Loucy (cell line): Measurements from ENCODE around the gene ELAVL1.

Source experiments
- H2AFZ ChIP-seq: fragments of 200-600 bp; sonication (generic); 2 replicates; pipeline ENCODE4 v1.6.0; 2016; ENCODE audit warnings: antibody characterized with exemption, mild to moderate bottlenecking, low read length, moderate library complexity
- H3F3A ChIP-seq: fragments of 200-600 bp; 2 replicates; pipeline ENCODE4 v1.6.0; 2016; ENCODE audit warnings: antibody characterized with exemption, low read depth, mild to moderate bottlenecking
- H3K27me3 ChIP-seq: fragments of 200-600 bp; sonication (generic); 2 replicates; pipeline ENCODE4 v1.6.1; 2014; ENCODE audit warnings: low read length, mild to moderate bottlenecking; ENCODE audit not compliant: insufficient read depth, poor library complexity, severe bottlenecking
- H3K36me3 ChIP-seq: fragments of 200-600 bp; sonication (generic); 2 replicates; pipeline ENCODE4 v1.6.1; 2016; ENCODE audit warnings: low read length; ENCODE audit not compliant: insufficient read depth
- H3K4me1 ChIP-seq: fragments of 200-600 bp; sonication (generic); 2 replicates; pipeline ENCODE4 v1.5.1; 2014; ENCODE audit warnings: low read length, mild to moderate bottlenecking; ENCODE audit not compliant: insufficient read depth, poor library complexity, severe bottlenecking
- H3K4me2 ChIP-seq: fragments of 200-600 bp; sonication (generic); 2 replicates; pipeline ENCODE4 v1.6.0; 2014; ENCODE audit warnings: antibody characterized with exemption, low read length, low read depth, mild to moderate bottlenecking; ENCODE audit not compliant: poor library complexity, severe bottlenecking
- H3K4me3 ChIP-seq: fragments of 200-600 bp; sonication (generic); 2 replicates; pipeline ENCODE4 v1.5.1; 2014; ENCODE audit warnings: low read length, mild to moderate bottlenecking, mixed read lengths; ENCODE audit not compliant: poor library complexity, severe bottlenecking
- H3K79me2 ChIP-seq: fragments of 200-600 bp; sonication (generic); 2 replicates; pipeline ENCODE4 v1.6.1; 2014; ENCODE audit warnings: low read length; ENCODE audit not compliant: insufficient read depth
- H3K9ac ChIP-seq: fragments of 200-600 bp; sonication (generic); 2 replicates; pipeline ENCODE4 v1.6.0; 2014; ENCODE audit warnings: mild to moderate bottlenecking, low read depth, low read length, moderate library complexity; ENCODE audit not compliant: poor library complexity, severe bottlenecking
- H3K9me2 ChIP-seq: fragments of 200-600 bp; sonication (generic); replicated peaks from 2 replicates; pipeline ENCODE4 v1.6.1; 2016; ENCODE audit warnings: low read depth, low read length, mixed read lengths
- H3K9me3 ChIP-seq: fragments of 200-600 bp; sonication (generic); 2 replicates; pipeline ENCODE4 v1.6.1; 2014; ENCODE audit warnings: mild to moderate bottlenecking, antibody characterized with exemption, low read length, low read depth; ENCODE audit not compliant: insufficient read depth
- H4K20me1 ChIP-seq: fragments of 200-600 bp; sonication (generic); 2 replicates; pipeline ENCODE4 v1.6.0; 2014; ENCODE audit warnings: antibody characterized with exemption, low read length, mild to moderate bottlenecking; ENCODE audit not compliant: insufficient read depth, poor library complexity, severe bottlenecking
- EZH2phosphoT487 ChIP-seq: fragments of 200-600 bp; IDR thresholded peaks from 2 replicates; pipeline ENCODE4 v1.6.1; 2018; ENCODE audit warnings: antibody characterized with exemption, mild to moderate bottlenecking, moderate library complexity, borderline replicate concordance
- TF ChIP-seq, protein P1 (sequence below): fragments of 200-600 bp; sonication (generic); conservative IDR thresholded peaks from 2 replicates; pipeline ENCODE4 v1.5.1; 2014; ENCODE audit warnings: mild to moderate bottlenecking, antibody characterized with exemption, low read length

Gene ELAVL1

DNA sequence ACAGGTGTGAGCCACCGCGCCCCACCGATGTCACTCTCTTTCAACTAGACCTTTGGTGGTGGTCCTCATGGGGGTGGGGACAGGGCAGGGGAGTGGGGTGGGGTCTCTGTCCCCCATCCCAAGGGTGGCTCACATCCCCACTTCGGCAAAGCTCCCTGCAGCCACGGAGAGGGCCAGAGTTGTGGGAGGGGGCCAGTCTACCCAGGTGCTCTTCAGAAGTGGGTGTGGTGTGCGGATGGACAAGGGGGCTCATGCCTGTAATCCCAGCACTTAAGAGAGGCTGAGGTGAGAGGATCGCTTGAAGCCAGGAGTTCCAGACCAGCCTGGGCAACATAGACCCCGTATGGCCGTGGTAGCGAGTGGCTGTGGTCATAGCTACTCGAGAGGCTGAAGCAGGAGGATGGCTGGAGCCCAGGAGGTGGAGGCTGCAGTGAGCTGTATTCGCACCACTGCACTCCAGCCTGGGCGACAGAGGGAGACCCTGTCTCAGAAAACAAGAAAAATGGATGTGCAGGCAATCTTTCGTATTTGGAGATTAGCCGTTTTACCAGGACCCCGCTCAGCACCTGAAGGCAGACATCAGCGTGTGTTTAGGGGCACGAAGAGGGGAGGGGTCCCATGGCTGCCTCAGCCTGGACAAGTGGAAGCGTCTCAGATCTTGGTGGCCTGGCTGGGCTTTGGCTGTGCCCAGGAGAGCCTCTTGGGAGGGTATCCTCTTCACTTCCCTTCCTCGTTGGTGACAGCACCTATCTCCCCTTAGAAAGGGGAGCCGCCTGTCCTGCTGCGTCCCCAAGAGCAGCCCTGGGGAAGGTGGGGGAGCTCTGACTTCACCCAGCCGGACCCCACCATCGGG, 90.0 kb downstream of the ELAVL1 start:
- Histone ChIP-seq H4K20me1 (no peaks in the 10 kb centered on the region), H3K9me3 (no peaks in the 10 kb centered on the region), H2AFZ (no peak overlapping the region), H3K4me2 (no peak overlapping the region), H3K4me3 (no peak overlapping the region), H3K9ac (no peak overlapping the region), H3F3A (no peaks in the 10 kb centered on the region), H3K79me2 (no peaks in the 10 kb centered on the region), H3K4me1 (peaks cover 5% of the 10 kb centered on the region), H3K36me3 (peaks cover 20% of the 10 kb centered on the region; the same call in 1 of the 2 replicates), H3K9me2 (no peaks in the 10 kb centered on the region), H3K27me3 (no peaks in the 10 kb centered on the region)
- TF ChIP-seq, protein P1, sequence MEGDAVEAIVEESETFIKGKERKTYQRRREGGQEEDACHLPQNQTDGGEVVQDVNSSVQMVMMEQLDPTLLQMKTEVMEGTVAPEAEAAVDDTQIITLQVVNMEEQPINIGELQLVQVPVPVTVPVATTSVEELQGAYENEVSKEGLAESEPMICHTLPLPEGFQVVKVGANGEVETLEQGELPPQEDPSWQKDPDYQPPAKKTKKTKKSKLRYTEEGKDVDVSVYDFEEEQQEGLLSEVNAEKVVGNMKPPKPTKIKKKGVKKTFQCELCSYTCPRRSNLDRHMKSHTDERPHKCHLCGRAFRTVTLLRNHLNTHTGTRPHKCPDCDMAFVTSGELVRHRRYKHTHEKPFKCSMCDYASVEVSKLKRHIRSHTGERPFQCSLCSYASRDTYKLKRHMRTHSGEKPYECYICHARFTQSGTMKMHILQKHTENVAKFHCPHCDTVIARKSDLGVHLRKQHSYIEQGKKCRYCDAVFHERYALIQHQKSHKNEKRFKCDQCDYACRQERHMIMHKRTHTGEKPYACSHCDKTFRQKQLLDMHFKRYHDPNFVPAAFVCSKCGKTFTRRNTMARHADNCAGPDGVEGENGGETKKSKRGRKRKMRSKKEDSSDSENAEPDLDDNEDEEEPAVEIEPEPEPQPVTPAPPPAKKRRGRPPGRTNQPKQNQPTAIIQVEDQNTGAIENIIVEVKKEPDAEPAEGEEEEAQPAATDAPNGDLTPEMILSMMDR, result no peak
- TF ChIP-seq EZH2phosphoT487, result no peak

DNA sequence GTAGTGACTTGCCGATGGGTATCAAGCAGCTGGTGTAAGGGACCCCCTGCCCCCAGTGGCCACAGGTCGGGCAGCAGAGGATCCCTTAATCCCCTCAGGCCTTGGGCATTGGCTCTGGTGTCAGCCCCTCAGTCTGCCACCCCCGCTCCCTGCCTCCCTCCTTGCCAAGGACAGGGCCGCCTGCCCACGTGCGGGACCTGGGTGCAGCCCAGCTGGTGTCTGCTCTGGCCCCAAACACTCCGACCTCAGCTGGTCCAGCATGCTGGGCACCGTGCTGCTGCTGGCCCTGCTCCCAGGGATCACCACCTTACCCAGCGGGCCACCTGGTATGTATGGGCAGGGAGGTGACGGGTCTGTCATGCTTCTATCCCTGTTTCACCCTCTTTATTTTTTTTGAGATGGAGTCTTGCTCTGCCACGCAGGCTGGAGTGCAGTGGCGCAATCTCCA, 90.8 kb downstream of the ELAVL1 start, which contains the start of gene TGFBR3L:
TGFBR3L (plus strand) TSS at position 233 of the 448 bp plus-strand sequence.
- H3K36me3 ChIP-seq, result peaks cover 20% of the 10 kb centered on the region; the same call in 1 of the 2 replicates

GRCh38 chr19:7914099-7914498, 91.3 kb downstream of the ELAVL1 start:
- Histone ChIP-seq H3K36me3 (peaks cover 20% of the 10 kb centered on the region; the same call in 1 of the 2 replicates), H3K4me2 (no peak overlapping the region)

More for the DNA sequence above, 90.8 kb downstream of the ELAVL1 start, which contains the start of gene TGFBR3L:
- H3K4me2 ChIP-seq, result no peak within 1 kb of the TSS
- H3K4me3 ChIP-seq, result no peak within 1 kb of the TSS
- peaks cover 1% of the 10 kb centered on the region for H3K4me1 ChIP-seq
- H3K9me2 ChIP-seq, result no peaks in the 10 kb centered on the region
- H3F3A ChIP-seq, result no peaks in the 10 kb centered on the region
- H4K20me1 ChIP-seq, result no peaks in the 10 kb centered on the region
- no peak for TF ChIP-seq EZH2phosphoT487
- TF ChIP-seq, protein P1, result no peak
- H3K9ac ChIP-seq, result no peak within 1 kb of the TSS
- no peaks in the 10 kb centered on the region for H3K79me2 ChIP-seq
- H2AFZ ChIP-seq, result no peak within 1 kb of the TSS
- no peaks in the 10 kb centered on the region for H3K9me3 ChIP-seq
- H3K27me3 ChIP-seq, result no peaks in the 10 kb centered on the region

More at GRCh38 chr19:7914099-7914498, 91.3 kb downstream of the ELAVL1 start:
- Histone ChIP-seq H3K27me3 (no peaks in the 10 kb centered on the region), H3K9ac (no peak overlapping the region), H3K4me3 (no peak overlapping the region), H3K79me2 (no peaks in the 10 kb centered on the region), H3K9me3 (no peaks in the 10 kb centered on the region), H2AFZ (no peak overlapping the region), H3K9me2 (no peaks in the 10 kb centered on the region), H3K4me1 (no peaks in the 10 kb centered on the region), H3F3A (no peaks in the 10 kb centered on the region), H4K20me1 (no peaks in the 10 kb centered on the region)
- TF ChIP-seq, protein P1, result no peak
- no peak for TF ChIP-seq EZH2phosphoT487
